Neutrophil (primary cell): Measurements from ENCODE around the gene PODN.

Source experiments
- H3K27ac ChIP-seq: fragments of 200-600 bp; sonication (generic); 2 replicates; pipeline ENCODE4 v1.5.1; 2016; ENCODE audit warnings: mild to moderate bottlenecking, moderate library complexity
- H3K27me3 ChIP-seq: fragments of 200-600 bp; sonication (generic); 2 replicates; pipeline ENCODE4 v1.6.0; 2016; ENCODE audit warnings: mild to moderate bottlenecking
- H3K36me3 ChIP-seq: fragments of 200-600 bp; sonication (generic); 2 replicates; pipeline ENCODE4 v1.5.1; 2017
- H3K4me1 ChIP-seq, 2 experiments: fragments of 200-600 bp in 1 of 2; sonication (generic) in 1 of 2; 1 replicate in 1 of 2; 2 replicates in 1 of 2; pipeline versions ENCODE4 v1.5.1 to v1.6.1; 2013 to 2016; ENCODE audit warnings: low read depth in 1 of 2, low read length in 1 of 2, mild to moderate bottlenecking in 1 of 2, moderate library complexity in 1 of 2; ENCODE audit not compliant: control insufficient read depth in 1 of 2, insufficient read depth in 1 of 2
- H3K4me3 ChIP-seq, 2 experiments: fragments of 200-600 bp in 1 of 2; sonication (generic) in 1 of 2; 1 replicate in 1 of 2; 2 replicates in 1 of 2; pipeline ENCODE4 v1.5.1; 2013 to 2016; ENCODE audit warnings: low read depth in 1 of 2, low read length in 1 of 2, mild to moderate bottlenecking in 1 of 2, moderate library complexity in 1 of 2
- H3K9me3 ChIP-seq: fragments of 200-600 bp; sonication (generic); 2 replicates; pipeline ENCODE4 v1.5.1; 2016
- CTCF ChIP-seq: fragments of 200-600 bp; sonication (generic); IDR thresholded peaks from 2 replicates; pipeline ENCODE4 v1.5.1; 2016; ENCODE audit warnings: antibody characterized with exemption

The PODN gene

GRCh38 chr1:53107090-53107489 is 45.1 kb downstream of the PODN start:
- no peak overlapping the region for H3K27ac ChIP-seq
- no peak overlapping the region for H3K4me3 ChIP-seq
- no peaks in the 10 kb centered on the region for H3K4me1 ChIP-seq
- no peaks in the 10 kb centered on the region for H3K36me3 ChIP-seq
- no peak for TF ChIP-seq CTCF
- H3K9me3 ChIP-seq: no peaks in the 10 kb centered on the region
- H3K27me3 ChIP-seq: peaks cover 24% of the 10 kb centered on the region

- H3K36me3 ChIP-seq: no peaks in the 10 kb centered on the region
- no peak for TF ChIP-seq CTCF
- no peak overlapping the region for H3K27ac ChIP-seq
- no peak overlapping the region for H3K4me3 ChIP-seq
- H3K4me1 ChIP-seq: no peaks in the 10 kb centered on the region
- H3K9me3 ChIP-seq: no peaks in the 10 kb centered on the region
- H3K27me3 ChIP-seq: peaks cover 24% of the 10 kb centered on the region
These were observed 45.7 kb downstream of the PODN start for GRCh38 chr1:53107570-53108322.

- Histone ChIP-seq H3K27me3 (peaks cover 24% of the 10 kb centered on the region), H3K36me3 (no peaks in the 10 kb centered on the region), H3K4me1 (no peaks in the 10 kb centered on the region), H3K27ac (no peak overlapping the region), H3K4me3 (no peak overlapping the region), H3K9me3 (no peaks in the 10 kb centered on the region)
- no peak for TF ChIP-seq CTCF
These were observed 46.9 kb downstream of the PODN start for GRCh38 chr1:53108646-53109580.

- Histone ChIP-seq H3K4me3 (no peak overlapping the region), H3K27me3 (peaks cover 24% of the 10 kb centered on the region), H3K9me3 (no peaks in the 10 kb centered on the region), H3K27ac (no peak overlapping the region), H3K36me3 (no peaks in the 10 kb centered on the region), H3K4me1 (no peaks in the 10 kb centered on the region)
- TF ChIP-seq CTCF: no peak
These were observed 48.5 kb downstream of the PODN start for GRCh38 chr1:53110370-53111072.

- H3K4me1 ChIP-seq: no peaks in the 10 kb centered on the region
- no peak overlapping the region for H3K4me3 ChIP-seq
- H3K36me3 ChIP-seq: no peaks in the 10 kb centered on the region
- no peak overlapping the region for H3K27ac ChIP-seq
- no peaks in the 10 kb centered on the region for H3K9me3 ChIP-seq
- peaks cover 24% of the 10 kb centered on the region for H3K27me3 ChIP-seq
- no peak for TF ChIP-seq CTCF
These were observed 49.1 kb downstream of the PODN start for GRCh38 chr1:53111073-53111556.
